Stomach (tissue), 4 donors: Measurements from ENCODE around the gene TMEM238L.

Experiments used
- EP300 ChIP-seq: sonication (generic); formaldehyde crosslinking; IDR thresholded peaks from one replicate; pipeline ENCODE4 v1.6.1; 2017; ENCODE audit warnings: antibody characterized with exemption
- POLR2A ChIP-seq, 4 donors: fragments of 450-650 bp; IDR thresholded peaks; one replicate each; pipeline ENCODE4 v1.6.1; 2016; ENCODE audit warnings: antibody characterized with exemption in 4 of 4, control low read depth in 2 of 4, mild to moderate bottlenecking in 1 of 4, moderate library complexity in 1 of 4
- POLR2AphosphoS5 ChIP-seq, 3 donors: sonication (generic); formaldehyde crosslinking; IDR thresholded peaks; one replicate each; pipeline ENCODE4 v1.6.1; 2016; ENCODE audit warnings: antibody characterized with exemption in 3 of 3
- TF ChIP-seq, protein P1 (sequence below), 7 experiments: fragments of 450-650 bp in 4 of 7; fragments of 200-600 bp in 3 of 7; sonication (generic) in 3 of 7; IDR thresholded peaks; one replicate each; pipeline ENCODE4 v1.5.1; 2016 to 2019; ENCODE audit warnings: antibody characterized with exemption in 7 of 7, control low read depth in 2 of 7, mild to moderate bottlenecking in 1 of 7

DNA sequence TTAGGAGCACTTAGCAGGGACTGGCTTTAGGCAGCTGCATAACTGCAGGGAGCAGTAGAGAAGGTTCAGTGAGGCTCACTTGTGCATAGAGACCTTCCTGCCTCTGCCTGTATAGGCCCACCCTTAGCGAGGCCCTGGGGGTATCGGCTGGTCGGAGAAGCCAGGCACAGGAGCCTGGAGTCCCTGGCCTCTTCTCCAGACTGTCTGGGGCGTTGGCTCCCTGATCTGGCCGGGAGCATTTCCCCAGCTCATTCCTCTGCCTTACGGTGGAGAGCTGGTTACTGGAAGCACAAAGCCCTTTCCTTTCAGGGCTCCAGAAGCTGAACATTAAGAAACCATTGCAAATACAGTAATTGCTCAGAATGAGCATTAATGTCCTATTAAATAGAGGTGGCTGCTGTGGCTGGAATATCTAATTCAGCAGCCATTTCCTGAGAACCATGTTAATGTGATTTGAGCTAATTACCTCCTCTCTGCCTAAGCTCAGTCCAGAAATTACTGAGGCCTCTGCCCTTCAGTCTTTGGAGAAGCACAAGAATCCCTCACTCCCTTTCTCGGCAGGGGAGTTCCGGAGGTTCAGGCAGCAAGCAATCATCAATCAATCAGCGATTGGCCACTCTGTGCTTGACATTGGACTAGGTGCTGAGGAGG, 55.2 kb downstream of the TMEM238L start:
- TF ChIP-seq, protein P1, sequence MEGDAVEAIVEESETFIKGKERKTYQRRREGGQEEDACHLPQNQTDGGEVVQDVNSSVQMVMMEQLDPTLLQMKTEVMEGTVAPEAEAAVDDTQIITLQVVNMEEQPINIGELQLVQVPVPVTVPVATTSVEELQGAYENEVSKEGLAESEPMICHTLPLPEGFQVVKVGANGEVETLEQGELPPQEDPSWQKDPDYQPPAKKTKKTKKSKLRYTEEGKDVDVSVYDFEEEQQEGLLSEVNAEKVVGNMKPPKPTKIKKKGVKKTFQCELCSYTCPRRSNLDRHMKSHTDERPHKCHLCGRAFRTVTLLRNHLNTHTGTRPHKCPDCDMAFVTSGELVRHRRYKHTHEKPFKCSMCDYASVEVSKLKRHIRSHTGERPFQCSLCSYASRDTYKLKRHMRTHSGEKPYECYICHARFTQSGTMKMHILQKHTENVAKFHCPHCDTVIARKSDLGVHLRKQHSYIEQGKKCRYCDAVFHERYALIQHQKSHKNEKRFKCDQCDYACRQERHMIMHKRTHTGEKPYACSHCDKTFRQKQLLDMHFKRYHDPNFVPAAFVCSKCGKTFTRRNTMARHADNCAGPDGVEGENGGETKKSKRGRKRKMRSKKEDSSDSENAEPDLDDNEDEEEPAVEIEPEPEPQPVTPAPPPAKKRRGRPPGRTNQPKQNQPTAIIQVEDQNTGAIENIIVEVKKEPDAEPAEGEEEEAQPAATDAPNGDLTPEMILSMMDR (IDR thresholded peaks at IDR 0.05), result no peak
- TF ChIP-seq POLR2AphosphoS5 (IDR thresholded peaks at IDR 0.05), result no peak
- no peak for TF ChIP-seq POLR2A (IDR thresholded peaks at IDR 0.05)
- TF ChIP-seq EP300, result no peak
